HG03378 (cell line): Measurements from ENCODE around the gene RHOF.

Experiments used
- ATAC-seq: cut with Tn5 transposase; IDR thresholded peaks from one replicate; pipeline ENCODE4 v1.9.1; 2021; ENCODE audit warnings: mild to moderate bottlenecking, moderate library complexity; ENCODE audit not compliant: unreplicated experiment

RHOF gene

GRCh38 chr12:121820056-121820455 is 26.6 kb upstream of the RHOF start:
- no peak for ATAC-seq

- no peak for ATAC-seq
These were observed 25.9 kb upstream of the RHOF start for GRCh38 chr12:121819212-121819949.

GRCh38 chr12:121817648-121818043 is 24.2 kb upstream of the RHOF start:
- ATAC-seq: no peak

GRCh38 chr12:121816925-121817647 is 23.6 kb upstream of the RHOF start:
- no peak for ATAC-seq

- ATAC-seq: no peak
These were observed 21.8 kb upstream of the RHOF start for GRCh38 chr12:121815263-121815662.

- ATAC-seq: no peak
These were observed 21.1 kb upstream of the RHOF start for GRCh38 chr12:121814429-121815119.

- ATAC-seq: no peak
These were observed 20.5 kb upstream of the RHOF start for GRCh38 chr12:121813951-121814350.

- no peak for ATAC-seq
These were observed 19.7 kb upstream of the RHOF start for GRCh38 chr12:121812921-121813896.

- ATAC-seq: no peak
These were observed 18.9 kb upstream of the RHOF start for GRCh38 chr12:121812320-121812871.

- no peak for ATAC-seq
These were observed 18.2 kb upstream of the RHOF start for GRCh38 chr12:121811434-121812319.

GRCh38 chr12:121810833-121811433 is 17.4 kb upstream of the RHOF start:
- no peak for ATAC-seq

- no peak for ATAC-seq
These were observed 16.8 kb upstream of the RHOF start for GRCh38 chr12:121810234-121810817.

- ATAC-seq: no peak
These were observed 16.2 kb upstream of the RHOF start for GRCh38 chr12:121809712-121810116.

- no peak for ATAC-seq
These were observed 15.1 kb upstream of the RHOF start for GRCh38 chr12:121808623-121809022.

- ATAC-seq: no peak
These were observed 14.3 kb upstream of the RHOF start for GRCh38 chr12:121807642-121808347.

GRCh38 chr12:121806546-121807423 is 13.3 kb upstream of the RHOF start:
- no peak for ATAC-seq

- ATAC-seq: no peak
These were observed 12.6 kb upstream of the RHOF start for GRCh38 chr12:121806009-121806545.
